H9 (cell line): ENCODE data around the gene SLC39A10. TPM values are rescaled to one million over a fixed set of nuclear protein-coding genes. Genes with fewer than 3 reads are reported as not detected.
A peak's percentile ranks its signal among the peaks of the same experiment; 100 is the strongest.

Source experiments
- DNase-seq: peaks from one replicate; pipeline ENCODE4 v3.0.0-alpha.2; 2017
- H2AFZ ChIP-seq: one replicate; pipeline ENCODE4 v1.6.1; 2013; ENCODE audit warnings: mild to moderate bottlenecking, low read length, control low read depth, moderate library complexity
- H2AK5ac ChIP-seq: 2 replicates; pipeline ENCODE4 v1.6.1; 2013; ENCODE audit warnings: low read length, control low read depth, mixed read lengths; ENCODE audit not compliant: insufficient read length
- H2BK120ac ChIP-seq: one replicate; pipeline ENCODE4 v1.6.1; 2013; ENCODE audit warnings: low read depth, mild to moderate bottlenecking, low read length, control low read depth, inconsistent platforms; ENCODE audit not compliant: poor library complexity, severe bottlenecking
- H2BK12ac ChIP-seq: 2 replicates; pipeline ENCODE4 v1.6.1; 2013; ENCODE audit warnings: low read length, control low read depth, mixed read lengths, low read depth; ENCODE audit not compliant: insufficient read length
- H2BK15ac ChIP-seq: 2 replicates; pipeline ENCODE4 v1.6.1; 2013; ENCODE audit warnings: low read depth, low read length, control low read depth
- H2BK20ac ChIP-seq: one replicate; pipeline ENCODE4 v1.6.1; 2013; ENCODE audit warnings: low read depth, mild to moderate bottlenecking, low read length, control low read depth, inconsistent platforms; ENCODE audit not compliant: poor library complexity, severe bottlenecking
- H2BK5ac ChIP-seq: 2 replicates; pipeline ENCODE4 v1.6.1; 2013; ENCODE audit warnings: low read length, control low read depth, mixed read lengths; ENCODE audit not compliant: insufficient read length
- H3K14ac ChIP-seq: 2 replicates; pipeline ENCODE4 v1.6.1; 2013; ENCODE audit warnings: low read length, control low read depth; ENCODE audit not compliant: insufficient read depth
- H3K18ac ChIP-seq: 2 replicates; pipeline ENCODE4 v1.6.1; 2013; ENCODE audit warnings: low read depth, mild to moderate bottlenecking, mixed read lengths, low read length, control low read depth; ENCODE audit not compliant: insufficient read length
- H3K23ac ChIP-seq: 2 replicates; pipeline ENCODE4 v1.6.1; 2013; ENCODE audit warnings: low read length, control low read depth, mixed read lengths, low read depth; ENCODE audit not compliant: insufficient read length
- H3K23me2 ChIP-seq: 2 replicates; pipeline ENCODE4 v1.6.1; 2013; ENCODE audit warnings: low read depth, mild to moderate bottlenecking, mixed read lengths, low read length, control low read depth; ENCODE audit not compliant: insufficient read length, poor library complexity, severe bottlenecking
- H3K27ac ChIP-seq: 2 replicates; pipeline ENCODE4 v1.5.1; 2013; ENCODE audit warnings: low read length, control low read depth, mixed read lengths, low read depth; ENCODE audit not compliant: insufficient read length
- H3K27me3 ChIP-seq: 2 replicates; pipeline ENCODE4 v1.6.1; 2013; ENCODE audit warnings: low read length, control low read depth, inconsistent platforms; ENCODE audit not compliant: insufficient read depth
- H3K4ac ChIP-seq: 2 replicates; pipeline ENCODE4 v1.6.1; 2013; ENCODE audit warnings: low read depth, mild to moderate bottlenecking, control low read depth, inconsistent platforms, low read length, moderate library complexity
- H3K4me1 ChIP-seq: 2 replicates; pipeline ENCODE4 v1.6.1; 2013; ENCODE audit warnings: low read length, control low read depth, inconsistent platforms; ENCODE audit not compliant: insufficient read depth
- H3K4me2 ChIP-seq: 2 replicates; pipeline ENCODE4 v1.6.1; 2013; ENCODE audit warnings: low read length, control low read depth, mixed read lengths; ENCODE audit not compliant: insufficient read length, insufficient read depth
- H3K56ac ChIP-seq: 2 replicates; pipeline ENCODE4 v1.6.1; 2013; ENCODE audit warnings: low read depth, mild to moderate bottlenecking, mixed read lengths, low read length, control low read depth; ENCODE audit not compliant: insufficient read length
- H3K79me1 ChIP-seq: 2 replicates; pipeline ENCODE4 v1.6.1; 2013; ENCODE audit warnings: low read depth, mild to moderate bottlenecking, moderate library complexity, low read length, control low read depth, inconsistent platforms; ENCODE audit not compliant: insufficient read depth, poor library complexity, severe bottlenecking
- H3K79me2 ChIP-seq: 2 replicates; pipeline ENCODE4 v1.6.1; 2013; ENCODE audit warnings: low read length, control low read depth, inconsistent platforms; ENCODE audit not compliant: insufficient read depth
- H3K9ac ChIP-seq: 2 replicates; pipeline ENCODE4 v1.6.1; 2013; ENCODE audit warnings: low read length, control low read depth, mixed read lengths; ENCODE audit not compliant: insufficient read length; ENCODE audit errors: extremely low read depth
- H3K9me3 ChIP-seq: one replicate; pipeline ENCODE4 v1.6.1; 2013; ENCODE audit warnings: low read depth, low read length, inconsistent platforms; ENCODE audit not compliant: control insufficient read depth
- H3T11ph ChIP-seq: one replicate; pipeline ENCODE4 v1.6.1; 2013; ENCODE audit warnings: mild to moderate bottlenecking, low read length, control low read depth, inconsistent platforms
- H4K20me1 ChIP-seq: one replicate; pipeline ENCODE4 v1.6.1; 2013; ENCODE audit not compliant: control insufficient read depth, insufficient read length, insufficient read depth
- H4K5ac ChIP-seq: 2 replicates; pipeline ENCODE4 v1.6.1; 2013; ENCODE audit warnings: low read depth, mild to moderate bottlenecking, mixed read lengths, low read length, control low read depth; ENCODE audit not compliant: insufficient read length
- H4K8ac ChIP-seq: replicated peaks from 2 replicates; pipeline ENCODE4 v1.6.1; 2013; ENCODE audit warnings: low read length, control low read depth, mixed read lengths, low read depth; ENCODE audit not compliant: insufficient read length
- H4K91ac ChIP-seq: 2 replicates; pipeline ENCODE4 v1.6.1; 2013; ENCODE audit warnings: low read depth, mild to moderate bottlenecking, moderate library complexity, mixed read lengths, low read length, control low read depth; ENCODE audit not compliant: insufficient read length
- H3K27ac Mint-ChIP-seq, 3 experiments: 2 replicates in 2 of 3; 3 replicates in 1 of 3; pipeline ENCODE4 v1.8.0; 2020 to 2021; ENCODE audit warnings: mixed read lengths in 3 of 3, mild to moderate bottlenecking in 1 of 3, moderate library complexity in 1 of 3
- H3K27me3 Mint-ChIP-seq: 2 replicates; pipeline ENCODE4 v1.8.0; 2021; ENCODE audit warnings: low read depth, mild to moderate bottlenecking, moderate library complexity, mixed read lengths
- H3K36me3 Mint-ChIP-seq, 3 experiments: 2 replicates in 2 of 3; 3 replicates in 1 of 3; pipeline ENCODE4 v1.8.0; 2020 to 2021; ENCODE audit warnings: low read depth in 3 of 3, mixed read lengths in 3 of 3; ENCODE audit not compliant: insufficient read depth in 1 of 3
- H3K4me1 Mint-ChIP-seq, 2 experiments: 2 replicates each; pipeline ENCODE4 v1.8.0; 2020; ENCODE audit warnings: mixed read lengths in 2 of 2
- H3K4me3 Mint-ChIP-seq, 2 experiments: 2 replicates in 1 of 2; 3 replicates in 1 of 2; pipeline ENCODE4 v1.8.0; 2020 to 2021; ENCODE audit warnings: mild to moderate bottlenecking in 2 of 2, mixed read lengths in 2 of 2, moderate library complexity in 1 of 2
- H3K9me3 Mint-ChIP-seq, 2 experiments: 2 replicates in 1 of 2; 3 replicates in 1 of 2; pipeline ENCODE4 v1.8.0; 2020; ENCODE audit warnings: mild to moderate bottlenecking in 2 of 2, mixed read lengths in 2 of 2, moderate library complexity in 1 of 2
- whole genome bisulfite sequencing: extraction: QIAGEN DNeasy Blood & Tissue Kit; methylation state at CpG from one replicate; pipeline ENCODE4 v1.1.7; 2013; ENCODE audit warnings: missing lambda C conversion rate, low lambda C conversion rate, mixed read lengths; ENCODE audit not compliant: insufficient read length; ENCODE audit errors: extremely low coverage; 5-methylcytosine and 5-hydroxymethylcytosine counted together
- total RNA-seq: library from RNA; stranded (reverse); gene quantifications from 2 replicates; pipeline ENCODE4 v1.2.1, GENCODE V29; 2021
- TF ChIP-seq, protein P1 (sequence below): fragments of 200-600 bp; sonication (generic); conservative IDR thresholded peaks from 3 replicates; pipeline ENCODE4 v1.8.0; 2021; ENCODE audit warnings: antibody characterized with exemption, mild to moderate bottlenecking

Gene SLC39A10
- total RNA-seq, 1 experiment from 2014 or later, result 161 TPM

DNA sequence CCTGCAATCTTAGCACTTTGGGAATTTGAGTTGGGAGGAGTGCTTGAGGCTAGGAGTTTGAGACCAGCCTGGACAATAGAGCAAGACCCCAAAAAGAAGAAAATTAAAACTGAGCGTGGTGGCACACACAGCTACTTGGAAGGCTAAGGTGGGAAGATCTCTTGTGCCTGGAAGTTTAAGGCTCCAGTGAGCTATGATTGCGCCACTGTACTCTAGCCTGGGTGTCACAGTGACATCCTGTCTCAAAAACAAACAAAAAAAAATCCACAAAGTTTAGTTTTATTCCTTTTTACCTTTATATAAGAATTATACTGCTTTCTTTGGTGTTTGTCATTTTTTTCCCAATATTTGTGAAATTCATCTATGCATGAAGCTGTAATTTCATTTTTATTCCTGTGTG lies 20.3 kb downstream of the SLC39A10 start:
- no peak overlapping the region for H2AFZ ChIP-seq
- no peak overlapping the region for H2BK5ac ChIP-seq
- no peaks in the 10 kb centered on the region for H3K23me2 ChIP-seq
- peaks cover 4% of the 10 kb centered on the region for H3K79me1 ChIP-seq
- peaks cover 2 to 5% of the 10 kb centered on the region in 2 experiments; a peak in 1 of 4 replicates for H3K4me1 Mint-ChIP-seq
- H3K23ac ChIP-seq, result no peak overlapping the region
- no peak overlapping the region for H2AK5ac ChIP-seq
- H4K8ac ChIP-seq, result no peak overlapping the region
- H3K79me2 ChIP-seq, result peaks cover 18% of the 10 kb centered on the region
- H2BK15ac ChIP-seq, result no peak overlapping the region
- H4K20me1 ChIP-seq, result peaks cover 2% of the 10 kb centered on the region
- H3K36me3 Mint-ChIP-seq, result peaks cover 31 to 39% (median 38%) of the 10 kb centered on the region in 3 experiments
- H3K4me1 ChIP-seq, result no peaks in the 10 kb centered on the region
- no peak overlapping the region for H3K4me3 Mint-ChIP-seq
- H3K27me3 Mint-ChIP-seq, result no peaks in the 10 kb centered on the region
- no peak overlapping the region for H2BK120ac ChIP-seq
- H3K56ac ChIP-seq, result no peak overlapping the region
- no peak overlapping the region for H3K9ac ChIP-seq
- H4K91ac ChIP-seq, result no peak overlapping the region
- H2BK20ac ChIP-seq, result no peak overlapping the region
- H3K9me3 Mint-ChIP-seq, result no peaks in the 10 kb centered on the region; a peak in 1 of 5 replicates
- H3T11ph ChIP-seq, result no peak overlapping the region
- H3K4ac ChIP-seq, result no peak overlapping the region
- no peaks in the 10 kb centered on the region for H3K27me3 ChIP-seq
- no CpG with 5 or more reads among the region's 2 CpGs for WGBS
- no peak overlapping the region for H3K14ac ChIP-seq
- TF ChIP-seq, protein P1, sequence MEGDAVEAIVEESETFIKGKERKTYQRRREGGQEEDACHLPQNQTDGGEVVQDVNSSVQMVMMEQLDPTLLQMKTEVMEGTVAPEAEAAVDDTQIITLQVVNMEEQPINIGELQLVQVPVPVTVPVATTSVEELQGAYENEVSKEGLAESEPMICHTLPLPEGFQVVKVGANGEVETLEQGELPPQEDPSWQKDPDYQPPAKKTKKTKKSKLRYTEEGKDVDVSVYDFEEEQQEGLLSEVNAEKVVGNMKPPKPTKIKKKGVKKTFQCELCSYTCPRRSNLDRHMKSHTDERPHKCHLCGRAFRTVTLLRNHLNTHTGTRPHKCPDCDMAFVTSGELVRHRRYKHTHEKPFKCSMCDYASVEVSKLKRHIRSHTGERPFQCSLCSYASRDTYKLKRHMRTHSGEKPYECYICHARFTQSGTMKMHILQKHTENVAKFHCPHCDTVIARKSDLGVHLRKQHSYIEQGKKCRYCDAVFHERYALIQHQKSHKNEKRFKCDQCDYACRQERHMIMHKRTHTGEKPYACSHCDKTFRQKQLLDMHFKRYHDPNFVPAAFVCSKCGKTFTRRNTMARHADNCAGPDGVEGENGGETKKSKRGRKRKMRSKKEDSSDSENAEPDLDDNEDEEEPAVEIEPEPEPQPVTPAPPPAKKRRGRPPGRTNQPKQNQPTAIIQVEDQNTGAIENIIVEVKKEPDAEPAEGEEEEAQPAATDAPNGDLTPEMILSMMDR, result no peak
- H3K27ac ChIP-seq, result no peak overlapping the region
- H3K4me2 ChIP-seq, result no peak overlapping the region
- H2BK12ac ChIP-seq, result no peak overlapping the region
- H4K5ac ChIP-seq, result no peak overlapping the region
- H3K27ac Mint-ChIP-seq, result peak overlapping the region in 1 of 3 experiments; percentile 46; a peak in 2 of 7 replicates
- H3K9me3 ChIP-seq, result no peaks in the 10 kb centered on the region
- H3K18ac ChIP-seq, result no peak overlapping the region
- no peak for DNase-seq
